Stimulated activated CD4-positive, alpha-beta T cell treated with anti-CD3 and anti-CD28 coated beads, Interleukin-2, amount 100 ng/mL, for 48 hours (primary cell): ENCODE data around the gene MAML2.

Source experiments
- DNase-seq, 2 donors: peaks; one replicate each; pipeline ENCODE4 v3.0.0-alpha.2; 2020

The MAML2 gene

DNA sequence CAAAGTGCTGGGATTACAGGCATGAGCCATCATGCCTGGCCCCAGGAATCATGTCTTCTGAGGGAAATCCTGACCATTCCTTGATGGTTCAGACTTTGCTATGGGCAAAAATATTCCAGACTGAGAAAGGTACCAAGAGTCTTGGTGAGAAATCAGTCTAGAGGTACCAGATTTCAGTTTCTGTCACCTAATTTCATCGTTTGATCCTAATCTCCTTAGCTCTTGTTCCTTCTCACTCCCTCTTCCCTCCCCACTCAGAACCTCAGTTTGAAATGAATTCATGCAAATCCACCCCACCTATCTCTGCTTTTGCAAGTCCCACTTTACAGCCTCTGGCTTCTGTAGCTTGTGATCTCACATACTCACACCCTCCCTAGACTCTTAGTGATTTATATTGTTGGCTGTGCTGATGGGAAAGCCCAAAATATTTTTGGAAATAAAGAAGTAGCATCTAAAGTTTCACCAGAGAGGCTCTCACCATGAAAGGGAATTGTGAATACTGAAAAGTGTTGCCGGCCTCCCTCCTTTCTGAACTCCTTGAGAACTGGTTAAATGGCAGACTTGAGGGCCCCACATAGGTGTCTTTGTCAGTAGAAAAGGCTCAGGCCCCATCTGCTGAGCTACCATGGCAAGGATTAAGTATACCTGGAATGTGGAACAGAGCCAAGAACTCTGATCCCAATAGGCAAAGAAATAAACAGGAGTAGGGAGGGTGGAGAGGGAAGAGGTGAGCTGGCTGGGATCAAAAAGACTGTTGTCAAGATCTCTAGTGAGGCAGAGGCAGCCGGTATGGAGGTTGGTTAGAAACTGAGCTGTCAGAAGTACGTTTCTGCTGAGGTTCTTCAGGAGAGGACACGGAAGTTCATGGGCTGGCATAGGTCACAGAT is 228.6 kb downstream of the MAML2 start:
- no peak for DNase-seq

DNA sequence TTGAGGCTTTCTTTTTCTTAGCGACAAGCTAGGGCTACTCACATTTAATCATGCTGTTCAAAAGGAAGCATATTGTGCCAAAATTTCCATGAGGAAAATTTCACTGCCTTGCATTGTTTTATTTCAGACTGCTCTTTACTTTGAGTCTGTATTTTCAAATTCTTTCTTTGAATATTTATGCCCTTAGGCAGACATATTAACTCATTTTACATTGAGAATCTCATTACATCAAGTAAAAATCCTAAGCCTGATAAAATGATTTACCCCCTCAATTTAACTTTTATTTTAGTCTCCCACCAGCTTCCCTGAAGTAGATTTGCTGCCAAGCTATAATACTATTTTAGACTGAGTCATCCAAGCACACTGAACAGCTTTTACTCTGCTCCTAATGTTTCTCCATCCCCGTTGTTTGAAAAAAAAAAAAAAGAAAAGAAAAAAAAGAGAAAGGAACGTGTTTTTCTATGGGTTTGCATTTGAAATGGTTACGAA is 229.8 kb downstream of the MAML2 start:
- no peak for DNase-seq

DNA sequence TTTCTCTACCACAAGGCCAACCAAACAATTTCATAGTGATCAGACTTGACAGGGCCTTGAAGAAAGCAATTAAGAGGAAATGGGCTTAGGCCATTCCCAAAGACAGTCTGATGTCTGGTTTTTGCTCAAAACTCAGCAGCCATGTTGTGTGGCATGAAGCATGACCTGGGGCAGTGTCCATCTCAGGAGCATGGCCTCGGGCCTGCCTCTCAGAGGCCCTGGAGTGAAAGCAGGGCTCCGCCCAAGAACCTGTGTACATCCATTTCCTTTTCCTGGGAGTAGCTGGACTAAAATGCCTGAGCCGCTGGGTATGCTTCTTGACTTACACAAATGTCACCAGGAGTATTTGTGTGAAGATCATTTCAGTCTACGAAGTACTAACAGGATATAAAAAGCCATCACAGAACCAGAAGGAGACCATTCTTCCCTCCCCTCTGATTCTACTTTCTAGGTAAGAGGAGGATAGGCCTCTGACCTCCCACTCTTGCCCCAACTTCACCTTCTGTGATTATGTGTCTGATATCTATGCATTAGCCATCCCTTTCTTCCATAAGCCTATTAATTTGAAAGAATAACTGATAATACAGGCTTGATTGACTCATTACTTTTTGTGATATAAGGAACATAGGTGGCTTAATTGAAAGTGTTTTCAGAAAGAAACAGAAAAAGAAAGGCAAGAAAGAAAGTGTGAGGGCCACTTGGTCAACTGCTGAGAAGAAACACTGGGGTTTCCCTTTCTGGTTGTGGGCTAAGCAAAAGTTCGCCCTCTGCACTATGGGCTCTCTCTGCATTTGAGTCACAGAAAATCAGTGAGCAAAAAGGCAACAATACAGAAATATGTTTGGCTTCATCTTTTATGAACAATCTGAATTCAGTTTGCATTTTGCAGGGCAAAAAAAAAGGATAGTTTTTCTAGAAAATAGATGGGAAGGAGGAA is 230.5 kb downstream of the MAML2 start:
- DNase-seq, result peak in 1 of 2 donors; percentile 11

DNA sequence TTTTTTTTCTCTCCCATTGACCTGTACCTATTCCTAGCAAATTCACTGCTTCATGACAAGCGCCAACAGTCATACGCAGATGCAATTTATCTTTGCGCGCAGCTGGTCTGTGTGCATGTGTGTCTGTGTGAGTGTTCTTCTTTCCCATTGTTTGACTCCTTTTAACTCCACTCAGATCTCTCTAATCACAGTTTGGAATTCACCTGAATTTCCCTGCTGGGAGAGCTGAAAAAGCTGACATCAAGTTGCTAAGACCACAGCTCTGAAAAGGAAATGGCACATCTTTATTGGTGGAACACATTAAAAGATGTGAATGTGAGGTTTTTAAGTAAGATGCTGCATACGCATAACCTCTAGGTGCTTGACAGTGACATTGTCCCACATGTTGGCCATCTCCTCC is 231.7 kb downstream of the MAML2 start:
- DNase-seq, result no peak

DNA sequence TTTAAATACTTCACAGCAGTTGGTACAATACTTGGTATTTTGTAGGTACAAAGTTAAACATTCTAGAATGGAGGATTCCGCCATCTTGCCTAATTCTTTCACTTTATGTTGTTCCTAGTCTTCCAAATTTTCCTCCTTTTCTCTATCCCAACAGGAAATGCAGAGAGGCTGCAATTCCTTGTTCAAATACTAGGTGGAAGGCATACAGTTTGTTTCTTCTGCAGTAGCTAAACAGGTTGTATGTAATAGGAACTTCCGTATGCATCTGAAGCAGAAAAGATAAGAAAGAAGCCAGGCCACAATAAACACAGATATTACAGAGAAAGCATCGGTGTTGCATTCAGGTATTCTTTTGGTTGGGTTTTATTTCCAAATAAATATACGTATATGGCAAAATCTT is 232.7 kb downstream of the MAML2 start:
- no peak for DNase-seq

DNA sequence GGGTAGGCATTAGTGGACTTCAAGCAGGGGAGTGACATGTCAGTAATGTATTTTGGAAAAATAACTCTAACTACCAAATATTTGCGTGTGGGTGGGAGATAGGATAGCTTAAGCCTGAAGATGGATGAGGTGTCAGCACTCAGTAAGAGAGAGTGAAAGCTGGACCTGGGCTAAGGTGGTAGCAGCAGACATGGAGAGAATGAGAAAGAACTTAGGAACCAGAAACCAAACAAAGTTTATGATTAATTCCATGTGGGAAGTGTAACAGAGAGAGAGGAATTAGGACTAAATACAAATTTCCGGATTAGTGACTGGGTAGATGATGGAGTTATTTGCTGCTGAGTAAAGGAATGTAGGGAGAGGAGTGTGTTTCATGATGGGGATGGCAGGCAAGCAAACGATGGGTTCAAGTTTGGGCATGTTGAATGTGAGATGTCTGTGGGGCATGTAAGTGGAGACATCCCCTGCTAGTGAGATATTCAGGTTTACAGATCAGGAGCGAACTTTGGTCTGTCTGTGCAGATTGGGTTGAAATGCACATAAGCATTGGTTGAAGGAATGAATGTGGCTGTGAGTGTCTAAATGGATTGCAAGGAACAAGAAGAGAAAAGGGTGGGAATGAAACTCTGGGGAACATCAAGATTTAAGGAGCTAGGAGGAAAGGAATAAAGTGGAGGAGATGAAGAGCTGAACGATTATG is 233.5 kb downstream of the MAML2 start:
- no peak for DNase-seq

DNA sequence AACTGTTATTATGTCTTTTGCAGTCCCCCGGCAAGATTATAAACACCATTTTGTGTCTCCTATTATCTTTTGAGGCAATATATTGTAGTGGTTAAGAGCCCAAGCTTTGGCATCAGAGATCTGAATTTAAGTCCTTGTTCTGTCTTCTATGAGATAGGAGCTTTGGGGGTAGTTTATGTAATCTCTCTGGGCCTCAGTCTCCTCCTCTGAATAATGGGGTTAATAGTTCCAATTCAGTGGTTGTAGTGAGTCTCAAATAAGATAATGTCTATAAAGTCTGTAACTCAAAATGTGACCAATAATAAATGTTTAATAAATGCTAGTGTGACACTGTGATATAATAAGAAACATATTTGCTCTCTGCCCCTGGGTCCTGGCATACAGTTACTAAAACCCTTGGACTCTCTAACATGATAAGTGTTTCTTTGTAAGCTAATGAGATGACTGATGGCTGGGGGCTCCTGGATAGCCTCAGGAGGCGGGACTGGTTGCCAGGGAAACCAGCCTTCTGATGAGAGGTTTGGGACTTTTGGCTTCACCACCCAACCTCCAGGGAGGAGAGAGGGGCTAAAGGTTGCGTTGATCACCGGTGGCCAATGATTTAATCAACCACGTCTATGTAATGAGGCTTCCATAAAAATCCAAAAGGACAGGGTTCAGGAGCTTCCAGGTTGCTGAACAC is 235.7 kb downstream of the MAML2 start:
- no peak for DNase-seq

DNA sequence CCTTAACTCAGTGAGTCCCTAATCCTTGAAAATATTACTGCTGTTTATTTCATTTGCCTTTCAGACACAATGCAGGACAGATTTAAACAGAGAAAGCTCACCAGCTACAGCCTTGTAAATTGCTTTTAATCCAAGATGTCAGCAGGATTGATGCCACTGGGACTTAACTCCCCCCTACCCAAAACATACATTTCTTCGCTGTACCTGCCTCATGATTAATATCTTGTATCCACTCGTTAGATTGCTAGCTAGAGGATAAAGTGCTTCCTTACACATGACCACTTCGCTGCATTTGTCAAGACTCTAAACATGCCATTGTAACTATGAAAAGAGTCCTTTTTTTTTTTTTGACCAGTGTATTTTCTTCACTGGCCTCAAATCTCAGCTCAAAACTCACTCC is 236.3 kb downstream of the MAML2 start:
- DNase-seq, result no peak

DNA sequence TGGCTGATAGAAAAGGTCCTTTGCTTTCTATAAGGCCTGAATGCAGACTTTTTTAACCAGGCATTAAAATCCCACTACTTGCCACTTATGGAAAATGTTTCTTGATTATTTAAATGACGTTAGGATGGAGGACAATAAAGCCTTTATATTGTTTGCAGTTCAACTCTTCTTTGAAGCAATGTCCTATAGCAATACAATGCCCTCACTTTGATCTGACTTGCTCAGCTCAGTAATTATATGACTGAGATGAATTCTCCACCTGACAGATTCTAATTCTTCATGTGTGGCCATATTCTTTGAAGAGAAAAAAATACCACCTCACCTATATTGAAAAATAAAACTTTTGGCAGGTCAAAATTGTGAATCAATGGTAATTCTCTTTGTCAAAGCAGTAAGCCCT is 237.1 kb downstream of the MAML2 start:
- no peak for DNase-seq

DNA sequence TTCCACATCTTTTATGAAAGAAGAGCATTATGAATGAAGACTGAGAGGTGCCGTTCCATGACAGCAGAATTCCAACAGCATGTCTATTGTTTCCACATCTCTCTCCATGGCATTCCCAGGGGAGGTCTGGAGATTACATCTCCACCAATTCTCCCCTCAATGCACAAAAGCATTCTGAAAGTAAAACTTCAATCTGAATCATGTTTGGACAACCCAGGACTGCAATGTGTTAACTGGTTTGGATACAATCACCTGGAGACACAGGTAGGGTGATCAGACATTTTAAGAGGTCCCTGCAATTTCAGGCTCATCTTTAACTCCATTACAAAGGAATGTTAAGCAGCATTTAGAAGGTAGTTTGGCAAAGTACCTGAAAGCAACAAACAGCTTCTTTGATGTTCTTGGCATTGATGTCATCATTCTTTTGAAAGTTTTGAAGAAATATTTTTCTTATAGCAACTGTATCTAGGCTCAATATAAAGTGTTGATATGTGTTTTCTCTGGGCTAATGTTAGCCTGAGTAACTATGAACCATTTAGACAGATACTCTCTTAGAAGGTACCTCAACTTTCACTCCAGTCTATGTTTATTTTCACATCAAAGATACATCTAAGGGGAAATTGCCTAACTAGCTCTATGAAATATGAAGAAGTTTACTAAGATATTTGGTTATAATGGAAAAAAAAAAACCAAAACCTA is 237.6 kb downstream of the MAML2 start:
- DNase-seq, result no peak

DNA sequence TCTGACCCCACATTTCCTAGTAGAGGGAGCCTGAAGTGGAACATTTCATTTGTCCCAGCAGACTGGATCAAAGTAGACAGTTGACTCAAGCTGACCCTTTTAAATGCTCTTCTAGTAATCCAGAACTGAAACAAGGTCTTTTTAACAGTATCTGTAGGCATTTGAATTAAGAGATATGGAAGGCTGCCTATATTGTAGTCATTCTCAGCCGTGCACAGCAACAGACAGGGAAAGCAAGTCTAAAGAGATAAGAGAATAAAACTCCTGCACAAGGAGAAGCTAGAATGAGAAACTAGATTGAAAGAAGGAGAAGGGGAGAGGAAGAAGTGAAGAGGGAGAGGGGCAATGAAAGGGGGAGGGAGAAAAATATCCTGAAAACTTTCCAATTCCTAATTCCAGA is 238.5 kb downstream of the MAML2 start:
- DNase-seq, result no peak

DNA sequence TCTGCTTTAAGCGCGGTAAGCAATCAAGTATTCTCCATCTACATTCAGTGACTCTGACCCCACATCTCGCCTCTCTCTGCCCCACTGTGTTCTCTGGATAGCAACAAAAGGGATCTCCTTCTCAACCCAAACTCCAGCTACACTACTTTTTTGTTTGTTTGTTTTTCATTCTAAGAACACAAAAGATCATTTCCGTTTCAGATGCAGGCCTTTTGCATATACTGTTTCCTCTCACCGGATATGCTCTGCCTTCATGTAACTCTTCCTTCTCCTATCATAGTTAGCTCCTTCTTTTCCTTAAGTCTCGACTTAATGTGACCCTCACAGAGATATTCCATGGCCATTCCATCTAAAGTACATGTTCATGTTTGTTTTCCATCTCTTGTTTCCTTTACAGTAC is 239.3 kb downstream of the MAML2 start:
- DNase-seq, result no peak

DNA sequence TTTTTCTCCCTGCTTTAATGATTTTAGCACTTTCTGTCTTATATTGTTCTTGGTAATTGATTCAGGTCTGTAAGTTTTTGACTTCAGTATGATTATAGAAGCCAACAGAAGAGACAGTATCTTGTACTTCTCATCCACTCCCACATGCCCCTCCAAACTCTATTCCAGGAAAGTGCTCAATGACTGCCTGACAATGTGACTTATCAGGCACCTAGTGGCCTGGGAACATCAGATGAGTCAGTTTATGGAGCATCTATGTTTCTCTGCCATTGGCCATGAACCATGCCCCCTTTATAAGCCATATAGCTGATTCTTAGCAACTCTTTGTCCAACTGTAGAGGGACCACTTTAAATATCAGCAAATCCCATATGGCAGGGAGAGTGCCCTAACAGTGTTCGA is 239.9 kb downstream of the MAML2 start:
- DNase-seq, result no peak

DNA sequence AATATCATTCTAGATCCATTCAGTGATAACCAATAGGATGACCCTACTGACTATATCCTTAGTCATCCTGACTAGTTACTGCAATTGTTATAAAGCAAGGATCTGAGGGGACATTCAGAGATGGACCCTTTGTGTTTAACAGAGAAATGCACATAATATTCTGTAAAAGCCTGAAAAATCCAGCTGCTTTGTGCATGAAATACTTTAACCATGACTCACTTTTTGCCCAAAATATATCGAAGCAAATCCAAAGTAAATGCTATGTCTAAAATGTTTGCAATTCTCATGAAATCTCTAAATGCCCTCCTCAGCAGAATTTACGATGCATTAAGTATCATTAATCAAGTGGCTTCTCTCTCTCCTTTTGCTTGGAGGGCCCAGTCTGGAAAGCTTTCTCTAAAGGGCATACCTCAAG is 240.3 kb downstream of the MAML2 start:
- no peak for DNase-seq

DNA sequence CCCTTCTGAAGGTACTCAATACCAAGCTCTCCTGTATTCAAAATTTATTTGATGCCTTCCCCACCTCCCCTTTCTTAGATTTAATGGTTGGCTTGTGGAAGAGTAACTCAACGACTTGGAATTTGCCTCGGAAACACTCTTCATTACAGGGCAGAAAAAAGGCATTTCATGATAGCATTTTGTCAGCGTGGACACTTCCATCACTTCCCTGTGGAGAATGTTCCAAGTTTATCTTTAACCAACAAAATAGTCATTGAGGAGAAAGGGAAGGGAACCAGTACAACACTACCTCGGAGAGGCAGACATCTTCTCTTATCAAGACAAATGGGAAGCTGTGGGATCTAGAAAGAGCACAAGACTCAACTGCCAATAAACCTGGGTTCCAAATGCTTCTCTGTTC is 241.8 kb downstream of the MAML2 start:
- DNase-seq, result no peak

DNA sequence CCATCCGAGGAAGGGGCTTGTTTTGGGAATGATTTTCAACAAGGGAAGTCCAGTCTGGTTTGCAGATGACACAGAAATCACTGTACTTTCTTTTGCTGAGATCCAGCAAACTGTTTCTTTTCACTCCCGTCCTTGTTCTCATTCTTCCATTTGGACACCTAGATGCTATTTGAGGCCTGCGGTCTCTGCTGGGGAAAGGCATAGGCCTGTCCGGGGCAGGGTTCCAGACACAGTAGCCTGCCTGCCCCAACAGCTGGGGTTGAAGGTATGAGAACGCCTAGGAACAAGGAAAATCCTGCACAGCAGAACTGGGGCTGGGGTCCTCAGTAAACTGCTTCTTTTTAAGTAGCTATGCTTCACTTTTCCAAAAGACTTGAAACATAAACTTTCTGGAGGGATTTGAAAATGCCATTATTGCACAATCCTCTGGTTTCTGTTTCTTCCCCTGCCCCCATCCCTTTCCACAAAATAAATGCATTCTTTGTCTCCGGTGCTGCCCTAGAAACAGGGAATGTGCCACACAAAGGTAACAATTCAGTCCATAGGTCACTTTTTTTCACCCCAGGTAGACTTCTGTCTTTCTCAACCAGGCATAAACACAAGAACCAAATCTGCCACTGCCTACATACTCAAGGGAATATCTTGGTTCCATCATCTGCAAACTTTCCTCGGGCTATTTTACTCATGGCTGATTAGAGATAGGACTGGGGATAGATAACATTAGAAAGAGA is 244.3 kb downstream of the MAML2 start:
- DNase-seq, result no peak

DNA sequence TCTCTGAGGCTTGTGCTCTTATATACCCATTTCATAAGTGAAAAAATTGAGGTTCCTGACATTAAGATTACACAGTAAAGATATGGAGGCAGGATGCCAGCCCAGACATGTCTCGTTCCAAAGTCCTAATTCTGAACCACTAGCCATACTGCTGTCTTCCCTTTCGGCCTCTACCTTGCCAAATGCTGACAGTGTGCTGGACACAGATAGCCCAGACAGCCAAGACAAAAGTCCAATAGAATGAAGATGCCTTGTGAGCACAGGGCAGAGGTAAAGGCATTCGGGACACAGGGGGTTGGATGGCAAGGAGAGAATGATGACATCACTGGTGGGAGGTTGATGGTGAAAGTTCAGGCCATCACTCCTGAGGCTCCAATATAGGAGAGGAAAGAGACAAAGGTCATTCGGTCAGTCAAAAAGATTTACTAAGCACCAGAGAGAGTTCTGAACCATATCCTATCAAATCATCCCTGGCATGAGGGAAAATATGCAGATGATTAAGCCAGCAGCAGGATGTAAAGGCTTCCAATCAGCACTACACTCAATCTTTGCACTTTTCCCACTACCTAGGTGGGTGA is 245.1 kb downstream of the MAML2 start:
- DNase-seq, result no peak

DNA sequence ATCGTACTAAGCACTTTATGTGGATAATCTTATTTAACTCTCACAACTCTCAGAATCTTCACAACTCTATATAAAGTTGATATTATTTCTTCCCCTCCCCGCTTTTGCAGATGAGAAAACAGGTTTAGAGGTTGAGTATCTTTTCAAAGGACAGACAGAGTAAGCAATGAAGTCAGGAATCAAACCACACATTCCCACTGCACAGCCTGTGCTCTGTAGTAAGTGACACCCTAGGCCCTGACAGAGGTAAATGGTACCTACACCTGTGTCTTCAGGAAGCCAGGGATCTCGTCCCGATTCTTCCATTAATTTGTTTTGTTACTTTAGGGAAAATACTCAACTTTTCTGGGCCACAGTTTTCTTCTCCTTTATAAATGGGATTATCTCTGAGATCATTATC is 246.6 kb downstream of the MAML2 start:
- DNase-seq, result no peak

DNA sequence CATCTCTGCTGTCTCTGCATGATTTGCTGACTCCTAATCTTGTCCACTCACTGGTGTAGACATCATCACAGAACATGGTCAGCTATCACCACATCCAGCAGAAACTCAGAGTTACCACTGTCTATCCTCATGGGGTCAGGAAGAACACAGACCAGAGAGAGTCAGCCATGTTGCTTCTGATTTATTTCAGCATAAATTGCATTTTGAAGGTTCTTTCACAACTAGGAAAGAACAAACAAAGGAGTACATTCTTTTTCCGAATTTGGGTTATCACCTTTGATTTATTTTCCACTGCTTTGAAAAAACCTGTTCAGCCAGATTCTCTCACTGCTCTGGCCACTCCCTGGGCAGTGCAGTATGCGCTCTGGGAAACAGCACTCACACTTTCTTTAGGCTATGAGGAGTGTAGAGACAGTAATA is 247.1 kb downstream of the MAML2 start:
- no peak for DNase-seq

DNA sequence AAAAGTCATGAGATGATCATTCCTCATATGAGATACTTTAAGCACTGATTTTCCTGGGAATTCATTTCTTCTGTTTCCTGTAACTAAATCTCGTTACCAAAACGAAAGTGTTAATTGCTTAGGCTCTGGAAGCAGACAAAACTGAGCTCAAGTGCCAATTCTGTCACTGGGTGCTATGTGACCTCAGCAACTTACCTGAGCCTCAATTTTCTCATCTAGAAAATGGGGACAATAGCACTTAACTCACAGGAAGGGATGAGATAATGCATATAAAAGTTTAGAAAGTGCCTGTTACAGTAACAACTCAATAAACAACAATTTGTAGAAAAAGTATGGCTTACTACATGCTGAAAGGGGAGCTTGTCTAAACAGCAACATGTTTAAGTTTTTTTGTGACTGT is 248.8 kb downstream of the MAML2 start:
- DNase-seq, result no peak

DNA sequence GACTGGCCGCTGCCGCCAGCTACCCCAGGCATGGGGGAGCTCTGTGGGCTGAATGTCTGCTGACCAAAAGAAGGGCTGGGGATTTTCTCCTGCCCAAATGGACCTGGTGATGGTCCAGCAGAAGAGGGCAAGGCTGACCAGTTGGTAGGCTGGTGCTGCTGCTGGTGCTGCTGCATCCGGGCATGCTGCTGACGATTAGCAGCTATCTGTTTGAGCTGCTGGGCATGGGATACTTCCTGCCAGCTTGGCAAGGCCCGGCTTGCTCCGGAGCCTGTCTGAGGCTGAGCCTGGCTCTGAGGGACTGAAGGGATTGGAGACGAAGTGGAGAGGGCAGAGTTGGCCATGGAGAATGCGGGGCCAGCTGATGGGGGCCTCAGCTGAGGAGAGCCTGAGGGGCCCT is 250.5 kb downstream of the MAML2 start:
- DNase-seq, result no peak
